H1 (cell line): ENCODE results near the gene PCGF6. TPM values are rescaled to one million over a fixed set of nuclear protein-coding genes. Genes with fewer than 3 reads are reported as not detected.

Experiments used
- CTCF ChIA-PET: fragments of 300-600 bp; sonication (Branson Sonifier 250); formaldehyde crosslinking; loops from one replicate; lab custom pipeline; 2021; ENCODE audit not compliant: partially characterized antibody; lab: Charles Lee
- POLR2A ChIA-PET: fragments of 300-600 bp; sonication (Branson Sonifier 250); formaldehyde crosslinking; loops from one replicate; lab custom pipeline; 2021; ENCODE audit warnings: inconsistent platforms; ENCODE audit not compliant: partially characterized antibody; lab: Charles Lee
- DNase-seq, 2 experiments: peaks; one replicate each; pipeline versions ENCODE4 v3.0.0 to v3.0.0-alpha.2; 2010 to 2022; ENCODE audit warnings: low spot score in 2 of 2, low read depth in 1 of 2, mixed read lengths in 1 of 2
- FAIRE-seq: peaks from 2 replicates; lab custom pipeline; 2011; peaks lifted over from hg19 to GRCh38; lab: Jason Lieb, UNC
- H2AFZ ChIP-seq: 2 replicates; pipeline ENCODE4 v1.8.1; 2012; ENCODE audit warnings: low read length, inconsistent platforms
- H2AK5ac ChIP-seq: 2 replicates; pipeline ENCODE4 v1.6.1; 2013; ENCODE audit warnings: low read depth, low read length
- H2BK120ac ChIP-seq: replicated peaks from 2 replicates; pipeline ENCODE3; 2013; ENCODE audit warnings: low read depth, low read length, inconsistent platforms
- H2BK12ac ChIP-seq: 2 replicates; pipeline ENCODE4 v1.6.1; 2013; ENCODE audit warnings: low read depth, low read length
- H2BK15ac ChIP-seq: 2 replicates; pipeline ENCODE4 v1.6.1; 2013; ENCODE audit warnings: low read length
- H2BK20ac ChIP-seq: 2 replicates; pipeline ENCODE4 v1.6.1; 2013; ENCODE audit warnings: low read length
- H2BK5ac ChIP-seq: 2 replicates; pipeline ENCODE4 v1.6.1; 2013; ENCODE audit warnings: low read depth, low read length
- H3K14ac ChIP-seq: 2 replicates; pipeline ENCODE4 v1.6.1; 2013; ENCODE audit warnings: inconsistent platforms; ENCODE audit not compliant: insufficient read length
- H3K18ac ChIP-seq: 2 replicates; pipeline ENCODE4 v1.6.1; 2013; ENCODE audit warnings: low read length; ENCODE audit errors: extremely low read depth
- H3K23ac ChIP-seq: 2 replicates; pipeline ENCODE4 v1.6.1; 2013; ENCODE audit warnings: inconsistent platforms; ENCODE audit not compliant: insufficient read length
- H3K23me2 ChIP-seq: 2 replicates; pipeline ENCODE4 v1.6.1; 2013; ENCODE audit warnings: low read depth, low read length
- H3K27ac ChIP-seq: 2 replicates; pipeline ENCODE4 v1.6.1; 2011; ENCODE audit warnings: low read depth, low read length, inconsistent platforms
- H3K27me3 ChIP-seq, 4 experiments: replicated peaks in 1 of 4; 1 replicate in 1 of 4; 2 replicates in 3 of 4; pipeline versions ENCODE4 v1.6.1 to v1.8.1; 2011 to 2013; ENCODE audit warnings: low read length in 3 of 4, mild to moderate bottlenecking in 3 of 4, inconsistent platforms in 2 of 4, mixed read lengths in 2 of 4, moderate library complexity in 1 of 4; ENCODE audit not compliant: control insufficient read depth in 3 of 4, insufficient read depth in 3 of 4; ENCODE audit errors: extremely low read depth in 1 of 4
- H3K36me3 ChIP-seq, 4 experiments: 2 replicates each; pipeline versions ENCODE4 v1.6.1 to v1.8.1; 2011 to 2013; ENCODE audit warnings: mild to moderate bottlenecking in 4 of 4, low read length in 3 of 4, moderate library complexity in 2 of 4, control low read depth in 1 of 4, inconsistent platforms in 1 of 4; ENCODE audit not compliant: insufficient read depth in 4 of 4, control insufficient read depth in 2 of 4
- H3K4ac ChIP-seq: replicated peaks from 2 replicates; pipeline ENCODE3; 2013; ENCODE audit warnings: low read length, low read depth, mixed read lengths, inconsistent platforms; ENCODE audit not compliant: insufficient read length
- H3K4me1 ChIP-seq, 4 experiments: replicated peaks in 1 of 4; 1 replicate in 1 of 4; 2 replicates in 3 of 4; pipeline versions ENCODE4 v1.6.1 to v1.8.1; 2011 to 2013; ENCODE audit warnings: low read length in 3 of 4, inconsistent platforms in 2 of 4, mixed read lengths in 1 of 4; ENCODE audit not compliant: insufficient read depth in 4 of 4, control insufficient read depth in 3 of 4
- H3K4me2 ChIP-seq, 2 experiments: 2 replicates each; pipeline versions ENCODE4 v1.6.1 to v1.8.1; 2011 to 2013; ENCODE audit warnings: low read depth in 2 of 2, low read length in 2 of 2, control low read depth in 1 of 2, inconsistent platforms in 1 of 2, mild to moderate bottlenecking in 1 of 2; ENCODE audit not compliant: insufficient read depth in 1 of 2
- H3K4me3 ChIP-seq, 4 experiments: fragments of 200-600, 300-600 bp in 1 of 4; sonication (generic), shearing (Covaris generic), sonication (Bioruptor Twin) in 1 of 4; 2 replicates each; pipeline versions ENCODE4 v1.5.1 to v1.8.1; 2011 to 2016; ENCODE audit warnings: low read length in 4 of 4, low read depth in 3 of 4, control low read depth in 2 of 4, inconsistent platforms in 2 of 4, mild to moderate bottlenecking in 2 of 4, mixed read lengths in 1 of 4, moderate library complexity in 1 of 4; ENCODE audit not compliant: insufficient read depth in 2 of 4; ENCODE audit errors: extremely low read depth in 1 of 4
- H3K56ac ChIP-seq: replicated peaks from 2 replicates; pipeline ENCODE3; 2013; ENCODE audit warnings: low read depth, mild to moderate bottlenecking, mixed read lengths, low read length, inconsistent platforms; ENCODE audit not compliant: insufficient read length
- H3K79me1 ChIP-seq: 2 replicates; pipeline ENCODE4 v1.6.1; 2013; ENCODE audit warnings: low read depth, low read length, control low read depth
- H3K79me2 ChIP-seq, 2 experiments: 2 replicates each; pipeline versions ENCODE4 v1.6.1 to v1.8.1; 2012 to 2013; ENCODE audit warnings: low read length in 2 of 2, mild to moderate bottlenecking in 2 of 2, inconsistent platforms in 1 of 2; ENCODE audit not compliant: insufficient read depth in 2 of 2, control insufficient read depth in 1 of 2
- H3K9ac ChIP-seq, 4 experiments: replicated peaks in 1 of 4; 1 replicate in 1 of 4; 2 replicates in 3 of 4; pipeline versions ENCODE4 v1.6.1 to v1.8.1; 2011 to 2013; ENCODE audit warnings: low read depth in 3 of 4, low read length in 3 of 4, control low read depth in 2 of 4, mild to moderate bottlenecking in 2 of 4, moderate library complexity in 2 of 4, inconsistent platforms in 1 of 4; ENCODE audit errors: extremely low read depth in 1 of 4
- H3K9me3 ChIP-seq, 2 experiments: 2 replicates each; pipeline versions ENCODE4 v1.6.1 to v1.8.1; 2012 to 2013; ENCODE audit warnings: mild to moderate bottlenecking in 2 of 2, moderate library complexity in 2 of 2, control low read depth in 1 of 2, inconsistent platforms in 1 of 2, low read depth in 1 of 2, low read length in 1 of 2, mixed read lengths in 1 of 2; ENCODE audit not compliant: insufficient read depth in 2 of 2
- H4K20me1 ChIP-seq, 2 experiments: replicated peaks in 1 of 2; 2 replicates each; pipeline versions ENCODE3 to v1.8.1; 2011 to 2013; ENCODE audit warnings: inconsistent platforms in 2 of 2, low read length in 2 of 2, mild to moderate bottlenecking in 1 of 2; ENCODE audit not compliant: insufficient read depth in 2 of 2, control insufficient read depth in 1 of 2
- H4K5ac ChIP-seq: 2 replicates; pipeline ENCODE4 v1.6.1; 2013; ENCODE audit warnings: low read length, low read depth, mixed read lengths, inconsistent platforms; ENCODE audit not compliant: insufficient read length
- H4K8ac ChIP-seq: 2 replicates; pipeline ENCODE4 v1.8.0; 2013; ENCODE audit warnings: mild to moderate bottlenecking, moderate library complexity, low read length, inconsistent platforms; ENCODE audit not compliant: insufficient read depth; ENCODE audit errors: extremely low read depth
- H4K91ac ChIP-seq: replicated peaks from 2 replicates; pipeline ENCODE3; 2013; ENCODE audit warnings: low read length, mixed read lengths, inconsistent platforms; ENCODE audit not compliant: insufficient read length
- HDAC2 ChIP-seq, 2 experiments: fragments of 300-600 bp in 1 of 2; sonication (generic) in 1 of 2; IDR thresholded peaks; 2 replicates each; pipeline ENCODE4 v1.6.1; 2011 to 2012; ENCODE audit warnings: low read depth in 2 of 2, low read length in 2 of 2, mild to moderate bottlenecking in 2 of 2, moderate library complexity in 2 of 2, borderline replicate concordance in 1 of 2, inconsistent platforms in 1 of 2
- WGBS, 2 experiments: shearing (Covaris generic) in 1 of 2; methylation state at CpG; one replicate each; pipeline versions ENCODE4 v1.1.6 to v1.1.7; 2013 to 2015; ENCODE audit warnings: low lambda C conversion rate in 2 of 2, mixed read lengths in 2 of 2, inconsistent platforms in 1 of 2, low coverage in 1 of 2, missing lambda C conversion rate in 1 of 2; ENCODE audit not compliant: insufficient replicate concordance in 2 of 2, insufficient coverage in 1 of 2, insufficient read length in 1 of 2; ENCODE audit errors: extremely low coverage in 1 of 2, missing lambda C conversion rate in 1 of 2; 5-methylcytosine and 5-hydroxymethylcytosine counted together
- polyA plus RNA-seq, 7 experiments: library from polyadenylated mRNA; depleted of rRNA in 3 of 7; stranded (reverse) in 5 of 7; unstranded in 2 of 7; fragments of >200 nt in 5 of 7; fragments of 200-250 nt in 2 of 7; gene quantifications; 1 replicate in 5 of 7; 2 replicates in 1 of 7; 4 replicates in 1 of 7; pipeline versions ENCODE4 v1.2.1 to v1.2.3, GENCODE V29; 2011 to 2013; ENCODE audit warnings: missing spikeins in 2 of 7, mixed read lengths in 2 of 7
- total RNA-seq: library from RNA; stranded (reverse); fragmentation: NEBNext Ultra II Directional; extraction: Animal tissue kit (Norgen Biotek cat#: 25700); gene quantifications from 2 replicates; pipeline ENCODE4 v1.2.1, GENCODE V29; 2021

PCGF6 gene
- total and polyA plus RNA-seq, 2 of the 8 experiments (the other 6 are each of a cell fraction or from before 2014, with no cell fraction given), result 6.9 to 18.6 TPM

GRCh38 chr10:103355906-103356599 is 5.1 kb upstream of the PCGF6 start:
- no peak for FAIRE-seq
- POLR2A ChIA-PET, result interaction anchor here (1.0 kb wide), 1 partner anchor 11 kb away, joined by 4 read pairs; the partner anchor contains the start of gene TAF5
- TF ChIP-seq HDAC2 (IDR thresholded peaks at IDR 0.05; ENCODE audit: borderline replicate concordance in 1 of 2, low read depth in 2 of 2, low read length in 2 of 2), result no peak

More at GRCh38 chr10:103355906-103356599, 5.1 kb upstream of the PCGF6 start:
- Histone ChIP-seq H3K36me3 (no peaks in the 10 kb centered on the region), H2BK20ac (no peak overlapping the region), H2AK5ac (no peak overlapping the region), H3K9me3 (no peaks in the 10 kb centered on the region), H3K23ac (no peak overlapping the region), H3K27me3 (no peaks in the 10 kb centered on the region), H4K5ac (no peak overlapping the region), H4K91ac (no peak overlapping the region), H3K4me3 (no peak overlapping the region), H3K4me1 (peaks cover 0 to 3% (median 1%) of the 10 kb centered on the region in 4 experiments; a peak in 4 of 7 replicates), H3K14ac (no peak overlapping the region), H3K79me2 (no peaks in the 10 kb centered on the region), H3K18ac (no peak overlapping the region), H2BK12ac (no peak overlapping the region), H3K56ac (no peak overlapping the region), H2BK5ac (no peak overlapping the region), H3K4me2 (no peak overlapping the region), H4K20me1 (no peaks in the 10 kb centered on the region), H3K27ac (no peak overlapping the region), H3K23me2 (peaks cover 4% of the 10 kb centered on the region; the same call in 1 of the 2 replicates), H3K9ac (no peak overlapping the region), H3K4ac (no peak overlapping the region), H4K8ac (no peak overlapping the region), H2AFZ (no peak overlapping the region), H2BK120ac (no peak overlapping the region), H3K79me1 (no peaks in the 10 kb centered on the region), H2BK15ac (no peak overlapping the region)
- WGBS, 2 experiments, result 83% methylated on average over 5 of the region's 5 CpGs; no CpG with 5 or more reads in 1 of the 2 experiments
- DNase-seq, result no peak
- CTCF ChIA-PET, result interaction anchor here (0.6 to 1.0 kb wide), 2 partner anchors 172 to 455 kb away, joined by 3 read pairs; no protein-coding TSS in a partner anchor
